Neural crest cell (in vitro differentiated cells): Measurements from ENCODE around the gene TCAP. TPM values are rescaled to one million over a fixed set of nuclear protein-coding genes. Genes with fewer than 3 reads are reported as not detected.

ENCODE experiments used
- DNase-seq: peaks from one replicate; pipeline ENCODE4 v3.0.0; 2021; ENCODE audit warnings: low read depth, mixed read lengths, low spot score
- H3K27ac Mint-ChIP-seq: one replicate; pipeline ENCODE4 v1.8.0; 2021; ENCODE audit warnings: mild to moderate bottlenecking, mixed read lengths; ENCODE audit not compliant: unreplicated experiment
- H3K27me3 Mint-ChIP-seq: 2 replicates; pipeline ENCODE4 v1.8.0; 2021; ENCODE audit warnings: low read depth, mild to moderate bottlenecking, mixed read lengths
- H3K36me3 Mint-ChIP-seq: 2 replicates; pipeline ENCODE4 v1.8.0; 2021; ENCODE audit warnings: low read depth, mild to moderate bottlenecking, mixed read lengths
- H3K4me1 Mint-ChIP-seq: 2 replicates; pipeline ENCODE4 v1.8.0; 2021; ENCODE audit warnings: mixed read lengths
- H3K4me3 Mint-ChIP-seq: one replicate; pipeline ENCODE4 v1.8.0; 2021; ENCODE audit warnings: mild to moderate bottlenecking, mixed read lengths
- H3K9me3 Mint-ChIP-seq: 2 replicates; pipeline ENCODE4 v1.8.0; 2021; ENCODE audit warnings: mixed read lengths
- CTCF ChIP-seq: fragments of 200-600 bp; sonication (generic); conservative IDR thresholded peaks from 2 replicates; pipeline ENCODE4 v1.5.0; 2021; ENCODE audit warnings: antibody characterized with exemption, mild to moderate bottlenecking
- total RNA-seq: library from RNA; stranded (reverse); gene quantifications from 2 replicates; pipeline ENCODE4 v1.2.1, GENCODE V29; 2021

The TCAP gene
- total RNA-seq, 1 donor from 2014 or later: 2.8 TPM

- no peaks in the 10 kb centered on the region for H3K27me3 Mint-ChIP-seq
- peaks cover 3% of the 10 kb centered on the region for H3K9me3 Mint-ChIP-seq
- H3K27ac Mint-ChIP-seq: peak overlapping the region; percentile 13
- H3K4me1 Mint-ChIP-seq: peaks cover 13% of the 10 kb centered on the region
- peaks cover 7% of the 10 kb centered on the region for H3K36me3 Mint-ChIP-seq
- no peak for TF ChIP-seq CTCF
- no peak for DNase-seq
- H3K4me3 Mint-ChIP-seq: no peak overlapping the region
Observed at GRCh38 chr17:39683295-39683939, 18.3 kb downstream of the TCAP start.

- DNase-seq: no peak
- Mint-ChIP-seq H3K36me3 (peaks cover 7% of the 10 kb centered on the region), H3K27me3 (no peaks in the 10 kb centered on the region), H3K4me3 (no peak overlapping the region), H3K9me3 (peaks cover 3% of the 10 kb centered on the region), H3K4me1 (peaks cover 21% of the 10 kb centered on the region), H3K27ac (no peak overlapping the region)
- TF ChIP-seq CTCF: no peak
Observed at GRCh38 chr17:39684369-39685192, 19.4 kb downstream of the TCAP start.

- DNase-seq: no peak
- Mint-ChIP-seq H3K27me3 (no peaks in the 10 kb centered on the region), H3K27ac (no peak overlapping the region), H3K9me3 (peaks cover 3% of the 10 kb centered on the region), H3K4me3 (peak overlapping the region; percentile 99), H3K4me1 (peaks cover 21% of the 10 kb centered on the region), H3K36me3 (peaks cover 7% of the 10 kb centered on the region)
- TF ChIP-seq CTCF: no peak
Observed at GRCh38 chr17:39687101-39687545, 22.0 kb downstream of the TCAP start.

DNA sequence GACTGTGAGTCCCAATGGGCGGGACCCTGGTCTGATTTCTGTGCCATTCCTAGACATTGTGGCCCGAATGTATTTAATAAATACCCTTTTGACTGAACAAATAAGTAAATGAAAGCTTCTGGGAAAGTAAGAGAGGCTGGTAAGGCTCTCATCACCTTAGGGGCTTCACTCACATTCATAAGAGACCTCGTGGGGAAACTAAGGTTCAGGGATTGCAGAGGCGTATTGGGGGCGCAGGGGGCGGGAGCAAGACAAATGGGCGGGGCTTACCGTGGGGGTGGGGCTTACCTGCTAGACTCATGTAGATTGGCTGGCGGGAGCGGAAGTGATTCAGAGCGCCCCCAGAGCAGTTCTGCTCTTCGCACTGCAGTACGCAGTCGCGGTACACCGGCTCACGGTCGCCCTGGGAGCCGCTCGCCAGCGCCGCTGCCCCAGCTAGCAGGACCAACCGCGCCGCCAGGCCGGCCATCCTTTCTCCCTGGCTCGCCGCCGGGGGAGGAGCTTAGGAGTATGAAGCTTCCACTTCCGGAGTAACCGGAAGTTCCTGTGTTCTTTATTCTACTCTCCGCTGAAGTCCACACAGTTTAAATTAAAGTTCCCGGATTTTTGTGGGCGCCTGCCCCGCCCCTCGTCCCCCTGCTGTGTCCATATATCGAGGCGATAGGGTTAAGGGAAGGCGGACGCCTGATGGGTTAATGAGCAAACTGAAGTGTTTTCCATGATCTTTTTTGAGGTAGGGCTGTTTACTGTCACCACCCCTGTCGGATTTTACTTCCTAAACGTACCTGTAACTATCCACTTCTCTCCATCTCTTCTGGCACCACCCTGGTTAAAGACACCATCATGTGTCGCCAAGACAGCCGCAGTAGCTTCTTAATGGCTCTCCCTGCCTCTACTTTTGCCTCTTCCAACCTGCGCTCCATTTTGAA is 22.7 kb downstream of the TCAP start, which contains the start of gene PGAP3:
Gene PGAP3, minus strand, starts transcription at position 512 of the 929 bp plus-strand sequence. Its CDS starts 43 bp downstream, at position 469.
- peaks cover 21% of the 10 kb centered on the region for H3K4me1 Mint-ChIP-seq
- peak within 1 kb of the TSS; percentile 99 for H3K4me3 Mint-ChIP-seq
- peaks cover 7% of the 10 kb centered on the region for H3K36me3 Mint-ChIP-seq
- peak within 1 kb of the TSS; percentile 99 for H3K27ac Mint-ChIP-seq
- TF ChIP-seq CTCF: no peak
- DNase-seq: peak; percentile 72
- H3K9me3 Mint-ChIP-seq: peaks cover 3% of the 10 kb centered on the region
- no peaks in the 10 kb centered on the region for H3K27me3 Mint-ChIP-seq

DNA sequence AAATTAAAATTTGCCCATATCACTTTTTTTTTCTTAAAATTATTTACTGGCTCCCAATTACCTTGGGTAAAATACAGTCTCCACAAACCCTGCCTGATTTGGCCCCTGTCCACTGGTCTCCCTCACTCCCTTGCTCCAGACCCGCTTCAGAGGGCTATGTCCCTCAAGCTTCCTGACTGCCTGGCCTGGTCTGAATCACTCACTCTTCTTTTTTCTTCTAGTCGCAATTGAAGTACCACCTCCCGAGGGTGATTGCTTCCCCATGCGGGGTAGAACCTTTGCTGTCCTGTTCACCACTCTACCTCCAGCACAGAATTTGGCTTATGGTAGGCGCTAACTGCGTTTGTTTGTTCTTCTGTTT is 23.3 kb downstream of the TCAP start:
- no peak for DNase-seq
- Mint-ChIP-seq H3K27ac (peak overlapping the region; percentile 99), H3K36me3 (peaks cover 3% of the 10 kb centered on the region), H3K4me3 (peak overlapping the region; percentile 99), H3K9me3 (peaks cover 3% of the 10 kb centered on the region), H3K4me1 (peaks cover 21% of the 10 kb centered on the region), H3K27me3 (no peaks in the 10 kb centered on the region)
- TF ChIP-seq CTCF: no peak
